SU-DHL-6 (cell line): ENCODE data around the gene TMEM240.
"Not testable (repeated sequence)": the region's sequence is repeated elsewhere in the genome, so short reads cannot be mapped to it uniquely, and the experiment has no call there.

Source experiments
- H2AFZ ChIP-seq: fragments of 200-600 bp; sonication (generic); 2 replicates; pipeline ENCODE4 v1.6.1; 2014; ENCODE audit warnings: low read depth, mild to moderate bottlenecking, moderate library complexity, mixed read lengths, antibody characterized with exemption, low read length; ENCODE audit not compliant: severe bottlenecking
- H3F3A ChIP-seq: fragments of 200-600 bp; shearing (Covaris generic); 2 replicates; pipeline ENCODE4 v1.6.0; 2016; ENCODE audit warnings: antibody characterized with exemption, mild to moderate bottlenecking; ENCODE audit not compliant: insufficient read depth
- H3K27ac ChIP-seq: fragments of 200-600 bp; sonication (generic); 2 replicates; pipeline ENCODE4 v1.5.1; 2016; ENCODE audit warnings: low read depth, mild to moderate bottlenecking, low read length, moderate library complexity, mixed read lengths
- H3K27me3 ChIP-seq: fragments of 200-600 bp; sonication (generic), shearing (Covaris generic); 2 replicates; pipeline ENCODE4 v1.6.0; 2014; ENCODE audit warnings: mild to moderate bottlenecking, low read length
- H3K36me3 ChIP-seq: fragments of 200-600 bp; sonication (generic); 2 replicates; pipeline ENCODE4 v1.6.1; 2014; ENCODE audit warnings: mild to moderate bottlenecking, low read length, mixed read lengths
- H3K4me2 ChIP-seq: fragments of 300-600, 200-600 bp; shearing (Covaris generic), sonication (generic); 2 replicates; pipeline ENCODE4 v1.6.0; 2014; ENCODE audit warnings: low read length, low read depth, mild to moderate bottlenecking; ENCODE audit not compliant: poor library complexity, severe bottlenecking
- H3K4me3 ChIP-seq: fragments of 200-600 bp; sonication (generic); 2 replicates; pipeline ENCODE4 v1.5.1; 2014; ENCODE audit warnings: antibody characterized with exemption, low read length, mild to moderate bottlenecking, mixed read lengths; ENCODE audit not compliant: insufficient read depth, poor library complexity, severe bottlenecking
- H3K79me2 ChIP-seq: fragments of 200-600 bp; sonication (generic); 2 replicates; pipeline ENCODE4 v1.6.1; 2014; ENCODE audit warnings: mild to moderate bottlenecking, low read length, moderate library complexity; ENCODE audit not compliant: insufficient read depth
- H3K9ac ChIP-seq: fragments of 200-600 bp; sonication (generic); 2 replicates; pipeline ENCODE4 v1.7.0; 2014; ENCODE audit warnings: mild to moderate bottlenecking, low read length
- H3K9me2 ChIP-seq: fragments of 200-600 bp; sonication (generic); replicated peaks from 2 replicates; pipeline ENCODE4 v1.6.1; 2014; ENCODE audit warnings: low read length; ENCODE audit not compliant: insufficient read depth
- H3K9me3 ChIP-seq: fragments of 200-600 bp; sonication (generic); 2 replicates; pipeline ENCODE4 v1.6.1; 2014; ENCODE audit warnings: low read length, mixed read lengths; ENCODE audit not compliant: insufficient read depth
- H4K20me1 ChIP-seq: fragments of 200-600 bp; sonication (generic); 2 replicates; pipeline ENCODE4 v1.6.1; 2014; ENCODE audit warnings: low read depth, mild to moderate bottlenecking, antibody characterized with exemption, low read length, moderate library complexity, mixed read lengths
- CTCF ChIP-seq: fragments of 200-600 bp; sonication (generic); IDR thresholded peaks from one replicate; pipeline ENCODE4 v1.5.1; 2017; ENCODE audit warnings: antibody characterized with exemption, mild to moderate bottlenecking, low read length, moderate library complexity; ENCODE audit not compliant: insufficient read depth, poor library complexity, severe bottlenecking
- EZH2phosphoT487 ChIP-seq: fragments of 200-600 bp; sonication (generic), shearing (Covaris generic); conservative IDR thresholded peaks from 2 replicates; pipeline ENCODE4 v1.6.1; 2018; ENCODE audit warnings: mild to moderate bottlenecking, antibody characterized with exemption, low read length, moderate library complexity, mixed read lengths

Gene TMEM240

GRCh38 chr1:1487701-1488100 lies 52.7 kb downstream of the TMEM240 start:
- no peak overlapping the region for H3K4me3 ChIP-seq
- H3K79me2 ChIP-seq: no peaks in the 10 kb centered on the region
- H3K9ac ChIP-seq: no peak overlapping the region
- H3K9me3 ChIP-seq: no peaks in the 10 kb centered on the region
- no peaks in the 10 kb centered on the region for H4K20me1 ChIP-seq
- no peak overlapping the region for H3K4me2 ChIP-seq
- TF ChIP-seq CTCF (no peak), EZH2phosphoT487 (no peak)
- H2AFZ ChIP-seq: no peak overlapping the region
- peaks cover 4% of the 10 kb centered on the region; the same call in 1 of the 2 replicates for H3K36me3 ChIP-seq
- no peaks in the 10 kb centered on the region for H3K9me2 ChIP-seq
- no peak overlapping the region for H3K27ac ChIP-seq
- no peaks in the 10 kb centered on the region for H3F3A ChIP-seq
- H3K27me3 ChIP-seq: no peaks in the 10 kb centered on the region

GRCh38 chr1:1485755-1486317 lies 54.6 kb downstream of the TMEM240 start:
- not testable (repeated sequence) for H3K27ac ChIP-seq, H3K27me3 ChIP-seq, H3K4me2 ChIP-seq, H2AFZ ChIP-seq, H3K9me3 ChIP-seq, H3K9me2 ChIP-seq, H4K20me1 ChIP-seq, H3K36me3 ChIP-seq, H3K9ac ChIP-seq, H3K79me2 ChIP-seq, H3K4me3 ChIP-seq, H3F3A ChIP-seq

- not testable (repeated sequence) for H3K27ac ChIP-seq, H3K79me2 ChIP-seq, H3K36me3 ChIP-seq, H2AFZ ChIP-seq, H4K20me1 ChIP-seq, H3K9me3 ChIP-seq, H3K4me2 ChIP-seq, H3K4me3 ChIP-seq, H3K9me2 ChIP-seq, H3K9ac ChIP-seq, H3K27me3 ChIP-seq, H3F3A ChIP-seq
These were observed 55.3 kb downstream of the TMEM240 start for GRCh38 chr1:1484976-1485750.
